SK-N-SH (cell line): ENCODE data around the gene SYAP1.

ENCODE experiments used
- EP300 ChIP-seq, 2 experiments: IDR thresholded peaks; 2 replicates each; pipeline versions ENCODE4 v1.4.0 to v1.6.1; 2012; ENCODE audit warnings: borderline replicate concordance in 1 of 2, low read depth in 1 of 2, low read length in 1 of 2
- EZH2phosphoT487 ChIP-seq: fragments of 200-600 bp; sonication (generic); IDR thresholded peaks from 2 replicates; pipeline ENCODE4 v1.6.1; 2017; ENCODE audit warnings: low read depth, mixed run types, mild to moderate bottlenecking, antibody characterized with exemption, moderate library complexity, borderline replicate concordance
- RAD21 ChIP-seq: IDR thresholded peaks from 2 replicates; pipeline ENCODE4 v1.6.1; 2012; ENCODE audit warnings: mild to moderate bottlenecking, low read length
- SMC3 ChIP-seq: IDR thresholded peaks from 2 replicates; pipeline ENCODE4 v1.6.1; 2012; ENCODE audit warnings: low read depth, low read length, improper control_type of control experiment
- TCF12 ChIP-seq: IDR thresholded peaks from 2 replicates; pipeline ENCODE4 v1.4.0; 2012
- TF ChIP-seq, protein P1 (sequence below): IDR thresholded peaks from 2 replicates; pipeline ENCODE4 v1.4.0; 2012; ENCODE audit warnings: low read depth, borderline replicate concordance
- TF ChIP-seq, protein P2 (sequence below): IDR thresholded peaks from 2 replicates; pipeline ENCODE4 v1.4.0; 2012; ENCODE audit warnings: low read depth
- TF ChIP-seq, protein P3 (sequence below): fragments of 200-600 bp; sonication (generic); IDR thresholded peaks from 2 replicates; pipeline ENCODE4 v1.6.1; 2017; ENCODE audit warnings: antibody characterized with exemption, mild to moderate bottlenecking, moderate library complexity

DNA sequence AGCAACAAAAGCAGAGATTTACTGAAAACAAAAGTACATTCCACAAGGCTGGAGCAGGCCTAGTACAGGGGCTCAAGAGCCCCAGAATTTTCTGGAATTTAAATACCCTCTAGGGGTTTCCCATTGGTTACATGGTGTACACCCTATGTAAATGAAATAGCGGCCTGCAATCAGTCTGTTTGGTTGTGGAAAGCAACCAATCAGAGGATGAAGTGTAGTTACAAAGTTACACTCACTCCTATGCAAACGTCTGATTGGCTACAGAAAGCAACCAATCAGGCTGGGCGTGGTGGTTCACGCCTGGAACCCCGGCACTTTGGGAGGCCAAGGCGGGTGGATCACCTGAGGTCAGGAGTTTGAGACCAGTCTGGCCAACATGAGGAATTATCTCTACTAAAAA, 53.0 kb downstream of the SYAP1 start:
- TF ChIP-seq, protein P1, sequence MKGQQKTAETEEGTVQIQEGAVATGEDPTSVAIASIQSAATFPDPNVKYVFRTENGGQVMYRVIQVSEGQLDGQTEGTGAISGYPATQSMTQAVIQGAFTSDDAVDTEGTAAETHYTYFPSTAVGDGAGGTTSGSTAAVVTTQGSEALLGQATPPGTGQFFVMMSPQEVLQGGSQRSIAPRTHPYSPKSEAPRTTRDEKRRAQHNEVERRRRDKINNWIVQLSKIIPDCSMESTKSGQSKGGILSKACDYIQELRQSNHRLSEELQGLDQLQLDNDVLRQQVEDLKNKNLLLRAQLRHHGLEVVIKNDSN, result no peak
- TF ChIP-seq, protein P2, sequence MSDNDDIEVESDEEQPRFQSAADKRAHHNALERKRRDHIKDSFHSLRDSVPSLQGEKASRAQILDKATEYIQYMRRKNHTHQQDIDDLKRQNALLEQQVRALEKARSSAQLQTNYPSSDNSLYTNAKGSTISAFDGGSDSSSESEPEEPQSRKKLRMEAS, result no peak
- TF ChIP-seq, protein P3, sequence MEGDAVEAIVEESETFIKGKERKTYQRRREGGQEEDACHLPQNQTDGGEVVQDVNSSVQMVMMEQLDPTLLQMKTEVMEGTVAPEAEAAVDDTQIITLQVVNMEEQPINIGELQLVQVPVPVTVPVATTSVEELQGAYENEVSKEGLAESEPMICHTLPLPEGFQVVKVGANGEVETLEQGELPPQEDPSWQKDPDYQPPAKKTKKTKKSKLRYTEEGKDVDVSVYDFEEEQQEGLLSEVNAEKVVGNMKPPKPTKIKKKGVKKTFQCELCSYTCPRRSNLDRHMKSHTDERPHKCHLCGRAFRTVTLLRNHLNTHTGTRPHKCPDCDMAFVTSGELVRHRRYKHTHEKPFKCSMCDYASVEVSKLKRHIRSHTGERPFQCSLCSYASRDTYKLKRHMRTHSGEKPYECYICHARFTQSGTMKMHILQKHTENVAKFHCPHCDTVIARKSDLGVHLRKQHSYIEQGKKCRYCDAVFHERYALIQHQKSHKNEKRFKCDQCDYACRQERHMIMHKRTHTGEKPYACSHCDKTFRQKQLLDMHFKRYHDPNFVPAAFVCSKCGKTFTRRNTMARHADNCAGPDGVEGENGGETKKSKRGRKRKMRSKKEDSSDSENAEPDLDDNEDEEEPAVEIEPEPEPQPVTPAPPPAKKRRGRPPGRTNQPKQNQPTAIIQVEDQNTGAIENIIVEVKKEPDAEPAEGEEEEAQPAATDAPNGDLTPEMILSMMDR, result no peak
- no peak for TF ChIP-seq EP300 (IDR thresholded peaks at IDR 0.05; ENCODE audit: borderline replicate concordance in 1 of 2, low read depth in 1 of 2, low read length in 1 of 2)
- no peak for TF ChIP-seq RAD21
- TF ChIP-seq SMC3, result no peak
- TF ChIP-seq EZH2phosphoT487, result no peak
- TF ChIP-seq TCF12, result no peak
